Measurements from ENCODE around the gene RPH3AL. TPM values are rescaled to one million over a fixed set of nuclear protein-coding genes. Genes with fewer than 3 reads are reported as not detected.

The RPH3AL gene
- total RNA-seq = 10 to 100 TPM; 33.6 to 93.2 (median 54.3) TPM

- Histone ChIP-seq H3K4me3 (peak within 1 kb of the TSS in 3 of 4 donors; percentile 23 to 41 (median 27)), H3K4me1 (peaks cover 57 to 79% (median 70%) of the 10 kb centered on the region in 4 donors), H3K27ac (peak within 1 kb of the TSS; percentile 86 to 92 (median 90)), H3K36me3 (no peaks in the 10 kb centered on the region), H3K9me3 (no peaks in the 10 kb centered on the region), H3K27me3 (no peaks in the 10 kb centered on the region)
- WGBS, 2 donors = 30 to 43% methylated on average over 13 to 22 of the region's 22 CpGs
- DNase-seq = peak in 1 of 2 donors; percentile 89
- TF ChIP-seq CTCF (IDR thresholded peaks at IDR 0.05) = no peak
- peak in 1 of 2 donors; percentile 74 for TF ChIP-seq POLR2AphosphoS5 (IDR thresholded peaks at IDR 0.05)
- peak; percentile 87 to 96 (median 95) for TF ChIP-seq EP300 (IDR thresholded peaks at IDR 0.05)
- peak in 3 of 4 donors; percentile 9 to 59 (median 12) for TF ChIP-seq POLR2A (IDR thresholded peaks at IDR 0.05)
- ATAC-seq (ENCODE audit: low FRiP score in 2 of 2) = peak; percentile 64 to 80
These were observed at the start of gene RPH3AL for GRCh38 chr17:352421-353212. Gene RPH3AL (minus strand): TSS chr17:352807. CDS start chr17:327543, 25,264 bp downstream.

GRCh38 chr17:400257-400656 is 47.6 kb upstream of the RPH3AL start:
- ATAC-seq (ENCODE audit: low FRiP score in 2 of 2) = no peak
- Histone ChIP-seq H3K36me3 (no peaks in the 10 kb centered on the region), H3K27ac (no peak overlapping the region), H3K4me1 (no peaks in the 10 kb centered on the region), H3K27me3 (no peaks in the 10 kb centered on the region), H3K9me3 (no peaks in the 10 kb centered on the region), H3K4me3 (no peak overlapping the region)
- no peak for DNase-seq
- TF ChIP-seq POLR2AphosphoS5 (IDR thresholded peaks at IDR 0.05) (no peak), POLR2A (IDR thresholded peaks at IDR 0.05) (no peak), EP300 (IDR thresholded peaks at IDR 0.05) (no peak), CTCF (IDR thresholded peaks at IDR 0.05) (no peak)
- 69 to 74% methylated on average over 10 of the region's 10 CpGs for WGBS, 2 donors

GRCh38 chr17:396788-397187 is 44.2 kb upstream of the RPH3AL start:
- Histone ChIP-seq H3K27me3 (no peaks in the 10 kb centered on the region), H3K4me1 (peaks cover 0 to 6% (median 3%) of the 10 kb centered on the region in 4 donors), H3K36me3 (no peaks in the 10 kb centered on the region), H3K27ac (no peak overlapping the region), H3K4me3 (no peak overlapping the region), H3K9me3 (no peaks in the 10 kb centered on the region)
- TF ChIP-seq POLR2AphosphoS5 (IDR thresholded peaks at IDR 0.05) (no peak), POLR2A (IDR thresholded peaks at IDR 0.05) (no peak), EP300 (IDR thresholded peaks at IDR 0.05) (no peak), CTCF (IDR thresholded peaks at IDR 0.05) (no peak)
- DNase-seq = no peak
- 67 to 71% methylated on average over 6 of the region's 6 CpGs for WGBS, 2 donors
- no peak for ATAC-seq (ENCODE audit: low FRiP score in 2 of 2)

GRCh38 chr17:395974-396373 is 43.4 kb upstream of the RPH3AL start:
- Histone ChIP-seq H3K36me3 (no peaks in the 10 kb centered on the region), H3K27ac (no peak overlapping the region), H3K27me3 (no peaks in the 10 kb centered on the region), H3K4me3 (no peak overlapping the region), H3K4me1 (peaks cover 0 to 6% (median 3%) of the 10 kb centered on the region in 4 donors), H3K9me3 (no peaks in the 10 kb centered on the region)
- TF ChIP-seq CTCF (IDR thresholded peaks at IDR 0.05) (no peak), EP300 (IDR thresholded peaks at IDR 0.05) (no peak)
- WGBS, 2 donors = 93% methylated on average over 2 of the region's 2 CpGs
- DNase-seq = no peak
- no peak for ATAC-seq (ENCODE audit: low FRiP score in 2 of 2)
